GM23248 (cell line): ENCODE results near the gene REXO1. TPM values are rescaled to one million over a fixed set of nuclear protein-coding genes. Genes with fewer than 3 reads are reported as not detected.

ENCODE experiments used
- DNase-seq: peaks from one replicate; pipeline ENCODE4 v3.0.0-alpha.2; 2015
- H2AFZ ChIP-seq: fragments of 200-600 bp; sonication (generic); 2 replicates; pipeline ENCODE4 v1.6.1; 2016; ENCODE audit warnings: antibody characterized with exemption
- H3F3A ChIP-seq: fragments of 200-600 bp; sonication (generic); 2 replicates; pipeline ENCODE4 v1.6.1; 2016; ENCODE audit warnings: mild to moderate bottlenecking, antibody characterized with exemption, mixed run types; ENCODE audit not compliant: insufficient read depth
- H3K27ac ChIP-seq: fragments of 200-600 bp; sonication (generic); 2 replicates; pipeline ENCODE4 v1.5.1; 2016; ENCODE audit warnings: mild to moderate bottlenecking
- H3K27me3 ChIP-seq: fragments of 200-600 bp; sonication (generic); replicated peaks from 2 replicates; pipeline ENCODE4 v1.6.1; 2016; ENCODE audit warnings: mild to moderate bottlenecking; ENCODE audit not compliant: insufficient read depth
- H3K36me3 ChIP-seq: fragments of 200-600 bp; sonication (generic); 2 replicates; pipeline ENCODE4 v1.6.1; 2016; ENCODE audit warnings: low read depth, mild to moderate bottlenecking
- H3K4me1 ChIP-seq: fragments of 200-600 bp; sonication (generic); 2 replicates; pipeline ENCODE4 v1.6.1; 2016; ENCODE audit warnings: mild to moderate bottlenecking; ENCODE audit not compliant: insufficient read depth
- H3K4me2 ChIP-seq: fragments of 200-600 bp; sonication (generic); one replicate; pipeline ENCODE4 v1.6.1; 2016; ENCODE audit warnings: mild to moderate bottlenecking; ENCODE audit not compliant: unreplicated experiment
- H3K4me3 ChIP-seq: fragments of 200-600 bp; sonication (generic); 2 replicates; pipeline ENCODE4 v1.5.1; 2016; ENCODE audit warnings: mild to moderate bottlenecking
- H3K79me2 ChIP-seq: fragments of 200-600 bp; sonication (generic); 2 replicates; pipeline ENCODE4 v1.6.1; 2016; ENCODE audit warnings: mild to moderate bottlenecking; ENCODE audit not compliant: insufficient read depth
- H3K9ac ChIP-seq: fragments of 200-600 bp; sonication (generic); 2 replicates; pipeline ENCODE4 v1.6.1; 2016; ENCODE audit warnings: mild to moderate bottlenecking
- H3K9me2 ChIP-seq: fragments of 200-600 bp; sonication (generic); 2 replicates; pipeline ENCODE4 v1.6.1; 2016; ENCODE audit warnings: mixed run types, mild to moderate bottlenecking, moderate library complexity; ENCODE audit not compliant: insufficient read depth
- H3K9me3 ChIP-seq: fragments of 200-600 bp; sonication (generic); one replicate; pipeline ENCODE4 v1.6.1; 2017; ENCODE audit warnings: low read depth
- H4K20me1 ChIP-seq: fragments of 200-600 bp; sonication (generic); 2 replicates; pipeline ENCODE4 v1.6.0; 2016; ENCODE audit not compliant: insufficient read depth
- EZH2 ChIP-seq: fragments of 200-600 bp; sonication (generic); IDR thresholded peaks from 2 replicates; pipeline ENCODE4 v1.6.1; 2018; ENCODE audit warnings: antibody characterized with exemption, mild to moderate bottlenecking; ENCODE audit not compliant: insufficient read depth, poor library complexity, severe bottlenecking
- EZH2phosphoT487 ChIP-seq: fragments of 200-600 bp; sonication (generic); IDR thresholded peaks from 2 replicates; pipeline ENCODE4 v1.6.1; 2018; ENCODE audit warnings: antibody characterized with exemption, moderate library complexity, mild to moderate bottlenecking, low read depth; ENCODE audit not compliant: insufficient read depth
- WGBS, 2 experiments: methylation state at CpG; one replicate each; pipeline ENCODE4 v1.1.6; 2015 to 2017; ENCODE audit warnings: low lambda C conversion rate in 2 of 2, low coverage in 1 of 2; ENCODE audit errors: missing lambda C conversion rate in 2 of 2; 5-methylcytosine and 5-hydroxymethylcytosine counted together
- in situ Hi-C: fragments of 300-500 bp; cut with MboI; formaldehyde crosslinking; loops from 2 replicates; pipeline ENCODE4 v1.15.0; 2020
- polyA plus RNA-seq: library from polyadenylated mRNA; unstranded; fragments of >200 nt; fragmentation: Nextera tagmentation; extraction: Ambion mirVana; gene quantifications from 2 replicates; pipeline ENCODE4 v1.2.1, GENCODE V29; 2016
- total RNA-seq: library from RNA; depleted of rRNA; stranded (reverse); fragments of >200 nt; shearing (Covaris generic); gene quantifications from 2 replicates; pipeline ENCODE4 v1.2.3, GENCODE V29; 2014

REXO1 gene
- total and polyA plus RNA-seq, 2 experiments from 2014 or later: 4.9 to 5.2 TPM

- no peak for DNase-seq
- Histone ChIP-seq H2AFZ (no peak overlapping the region), H3K4me3 (no peak overlapping the region)
These were observed 21.4 kb downstream of the REXO1 start for GRCh38 chr19:1826557-1827521.

DNA sequence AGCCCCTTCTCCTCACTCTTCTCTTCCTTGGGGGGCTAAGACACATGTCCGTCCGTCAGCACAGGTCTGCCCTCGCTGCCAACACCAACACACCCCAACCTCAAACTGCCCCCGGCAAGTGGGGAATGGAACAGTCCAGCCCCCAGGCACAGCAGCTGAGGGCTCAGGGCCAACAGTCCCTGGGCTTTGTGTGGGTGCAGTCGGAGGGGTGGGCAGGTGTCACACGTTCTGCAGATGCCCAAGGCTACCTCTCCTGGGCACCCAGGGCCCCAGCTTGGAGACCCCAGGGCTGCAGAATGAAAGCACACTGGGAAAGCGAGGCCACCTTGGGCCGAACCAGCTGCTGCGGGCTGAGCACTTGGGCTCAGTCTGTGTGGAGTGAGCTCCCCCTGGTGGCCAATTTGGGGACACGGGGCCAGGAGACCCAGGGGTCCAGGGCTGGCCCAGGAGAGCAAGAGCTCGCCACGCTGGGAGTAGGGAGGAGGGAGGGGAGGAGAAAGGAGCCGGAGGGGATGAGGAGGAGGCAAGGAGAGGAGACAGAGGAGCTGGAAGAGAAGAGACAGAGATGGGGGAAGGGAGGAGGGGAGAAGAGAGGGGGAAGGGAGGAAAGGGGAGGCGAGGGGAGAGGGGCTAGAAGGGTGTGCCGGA is 22.2 kb downstream of the REXO1 start:
- Histone ChIP-seq H3K4me1 (no peaks in the 10 kb centered on the region), H3K9ac (no peak overlapping the region), H3F3A (no peaks in the 10 kb centered on the region), H3K4me3 (no peak overlapping the region), H3K27ac (no peak overlapping the region), H3K9me3 (no peaks in the 10 kb centered on the region), H3K36me3 (no peaks in the 10 kb centered on the region), H4K20me1 (no peaks in the 10 kb centered on the region), H2AFZ (no peak overlapping the region), H3K9me2 (no peaks in the 10 kb centered on the region), H3K27me3 (no peaks in the 10 kb centered on the region), H3K79me2 (peaks cover 26% of the 10 kb centered on the region), H3K4me2 (no peak overlapping the region)
- WGBS, 2 experiments: 39 to 40% methylated on average over 8 to 15 of the region's 15 CpGs
- peak; percentile 80 for DNase-seq
- no peak for TF ChIP-seq EZH2phosphoT487
- TF ChIP-seq EZH2: no peak
- in situ Hi-C loops: no loop called here

More at GRCh38 chr19:1826557-1827521, 21.4 kb downstream of the REXO1 start:
- peaks cover 32% of the 10 kb centered on the region for H3K79me2 ChIP-seq
- H3K36me3 ChIP-seq: no peaks in the 10 kb centered on the region
- H3K4me2 ChIP-seq: no peak overlapping the region
- no peak overlapping the region for H3K27ac ChIP-seq
- H3K9ac ChIP-seq: no peak overlapping the region
- no peaks in the 10 kb centered on the region for H3K9me2 ChIP-seq
- in situ Hi-C loops: no loop called here
- no peaks in the 10 kb centered on the region for H3K9me3 ChIP-seq
- 78 to 81% methylated on average over 29 to 60 of the region's 63 CpGs for whole genome bisulfite sequencing, 2 experiments
- TF ChIP-seq EZH2phosphoT487 (no peak), EZH2 (no peak)
- H4K20me1 ChIP-seq: no peaks in the 10 kb centered on the region
- no peaks in the 10 kb centered on the region for H3F3A ChIP-seq
- H3K4me1 ChIP-seq: no peaks in the 10 kb centered on the region
- H3K27me3 ChIP-seq: no peaks in the 10 kb centered on the region

DNA sequence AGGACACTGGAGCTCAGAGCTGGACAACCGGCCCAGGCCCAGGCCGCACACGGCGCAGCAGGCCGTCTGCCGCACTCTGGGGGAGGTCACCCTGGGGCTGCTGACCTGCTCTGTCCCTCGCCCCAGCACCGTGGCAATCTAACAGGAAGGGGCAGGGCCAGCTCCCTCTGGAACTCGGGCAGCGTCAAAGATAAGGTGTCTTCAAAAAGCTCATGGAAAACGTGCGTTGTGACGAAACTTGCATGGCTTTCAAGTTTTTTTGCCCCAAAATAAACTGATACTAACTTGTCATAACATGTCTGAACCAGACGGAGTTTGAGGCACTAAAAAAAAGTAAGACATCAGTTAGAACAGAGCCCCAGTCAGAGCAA is 24.0 kb downstream of the REXO1 start:
- no peak overlapping the region for H3K4me2 ChIP-seq
- H3K9ac ChIP-seq: no peak overlapping the region
- no peaks in the 10 kb centered on the region for H4K20me1 ChIP-seq
- H3K27me3 ChIP-seq: no peaks in the 10 kb centered on the region
- no peak overlapping the region for H2AFZ ChIP-seq
- no peaks in the 10 kb centered on the region for H3K4me1 ChIP-seq
- H3K36me3 ChIP-seq: peaks cover 6% of the 10 kb centered on the region; the same call in 1 of the 2 replicates
- H3K4me3 ChIP-seq: no peak overlapping the region
- in situ Hi-C loops: no loop called here
- DNase-seq: no peak
- H3K9me2 ChIP-seq: no peaks in the 10 kb centered on the region
- TF ChIP-seq EZH2 (no peak), EZH2phosphoT487 (no peak)
- H3F3A ChIP-seq: no peaks in the 10 kb centered on the region
- no peaks in the 10 kb centered on the region for H3K9me3 ChIP-seq
- 83 to 84% methylated on average over 14 of the region's 14 CpGs for WGBS, 2 experiments
- H3K27ac ChIP-seq: no peak overlapping the region
- H3K79me2 ChIP-seq: peaks cover 8% of the 10 kb centered on the region

- 96 to 97% methylated on average over 28 of the region's 36 CpGs for WGBS, 2 experiments
- no peak overlapping the region for H3K4me2 ChIP-seq
- in situ Hi-C loops: no loop called here
- TF ChIP-seq EZH2phosphoT487 (no peak), EZH2 (no peak)
- no peaks in the 10 kb centered on the region for H3K9me3 ChIP-seq
- no peaks in the 10 kb centered on the region for H4K20me1 ChIP-seq
- H3K27me3 ChIP-seq: no peaks in the 10 kb centered on the region
- H3K36me3 ChIP-seq: peaks cover 6% of the 10 kb centered on the region; the same call in 1 of the 2 replicates
- H3F3A ChIP-seq: no peaks in the 10 kb centered on the region
- no peaks in the 10 kb centered on the region for H3K4me1 ChIP-seq
- no peaks in the 10 kb centered on the region for H3K9me2 ChIP-seq
- peaks cover 6% of the 10 kb centered on the region for H3K79me2 ChIP-seq
- H3K27ac ChIP-seq: no peak overlapping the region
- no peak overlapping the region for H2AFZ ChIP-seq
- no peak overlapping the region for H3K4me3 ChIP-seq
- DNase-seq: no peak
- H3K9ac ChIP-seq: no peak overlapping the region
These were observed 24.6 kb downstream of the REXO1 start for GRCh38 chr19:1823539-1824251.
